ENCODE measurements around the gene WDR13.
"Not testable (repeated sequence)": the region's sequence is repeated elsewhere in the genome, so short reads cannot be mapped to it uniquely, and the experiment has no call there.

Gene WDR13

GRCh38 chrX:48597353-48598264, at the start of gene WDR13:
TSS of gene WDR13 (plus strand) at chrX:48597492. CDS start at chrX:48597997, 505 bp downstream.
- in situ Hi-C loops (cut with MboI; ENCODE audit: low pct_unique_long_range_greater_than_20kb, low sequenced_read_pairs): no loop called here
- DNase-seq: peak; percentile 95

- DNase-seq: no peak
- in situ Hi-C loops (cut with MboI; ENCODE audit: low pct_unique_long_range_greater_than_20kb, low sequenced_read_pairs): no loop called here
Measured at GRCh38 chrX:48548871-48549270, 48.4 kb upstream of the WDR13 start.

GRCh38 chrX:48555731-48556325, 41.5 kb upstream of the WDR13 start:
- in situ Hi-C loops (cut with MboI; ENCODE audit: low pct_unique_long_range_greater_than_20kb, low sequenced_read_pairs); DNase-seq: not testable (repeated sequence)

GRCh38 chrX:48558271-48558670, 39.0 kb upstream of the WDR13 start:
- in situ Hi-C loops (cut with MboI; ENCODE audit: low pct_unique_long_range_greater_than_20kb, low sequenced_read_pairs): no loop called here

GRCh38 chrX:48559636-48560035, 37.7 kb upstream of the WDR13 start:
- no peak for DNase-seq
- in situ Hi-C loops (cut with MboI; ENCODE audit: low pct_unique_long_range_greater_than_20kb, low sequenced_read_pairs): no loop called here

More at GRCh38 chrX:48558271-48558670, 39.0 kb upstream of the WDR13 start:
- DNase-seq: no peak

- no peak for DNase-seq
- in situ Hi-C loops (cut with MboI; ENCODE audit: low pct_unique_long_range_greater_than_20kb, low sequenced_read_pairs): no loop called here
Measured at GRCh38 chrX:48560056-48560455, 37.2 kb upstream of the WDR13 start.

- in situ Hi-C loops (cut with MboI; ENCODE audit: low pct_unique_long_range_greater_than_20kb, low sequenced_read_pairs): no loop called here
- DNase-seq: no peak
Measured at GRCh38 chrX:48560681-48561080, 36.6 kb upstream of the WDR13 start.

- in situ Hi-C loops (cut with MboI; ENCODE audit: low pct_unique_long_range_greater_than_20kb, low sequenced_read_pairs): no loop called here
- peak; percentile 75 for DNase-seq
Measured at GRCh38 chrX:48569958-48570357, 27.3 kb upstream of the WDR13 start.

GRCh38 chrX:48573690-48574269, 23.5 kb upstream of the WDR13 start:
- DNase-seq: no peak
- in situ Hi-C loops (cut with MboI; ENCODE audit: low pct_unique_long_range_greater_than_20kb, low sequenced_read_pairs): no loop called here

- in situ Hi-C loops (cut with MboI; ENCODE audit: low pct_unique_long_range_greater_than_20kb, low sequenced_read_pairs): no loop called here
- peak; percentile 98 for DNase-seq
Measured at GRCh38 chrX:48574270-48575266, 22.7 kb upstream of the WDR13 start, which contains the start of gene RBM3. TSS of gene RBM3 (plus strand) at chrX:48574484. CDS start at chrX:48575181, 697 bp downstream.

- in situ Hi-C loops (cut with MboI; ENCODE audit: low pct_unique_long_range_greater_than_20kb, low sequenced_read_pairs): no loop called here
- no peak for DNase-seq
Measured at GRCh38 chrX:48575642-48576041, 21.6 kb upstream of the WDR13 start.

GRCh38 chrX:48576108-48576507, 21.2 kb upstream of the WDR13 start:
- in situ Hi-C loops (cut with MboI; ENCODE audit: low pct_unique_long_range_greater_than_20kb, low sequenced_read_pairs): no loop called here
- DNase-seq: no peak

- in situ Hi-C loops (cut with MboI; ENCODE audit: low pct_unique_long_range_greater_than_20kb, low sequenced_read_pairs): no loop called here
- DNase-seq: peak; percentile 26
Measured at GRCh38 chrX:48578661-48579128, 18.6 kb upstream of the WDR13 start.

- in situ Hi-C loops (cut with MboI; ENCODE audit: low pct_unique_long_range_greater_than_20kb, low sequenced_read_pairs): no loop called here
- DNase-seq: no peak
Measured at GRCh38 chrX:48579259-48579658, 18.0 kb upstream of the WDR13 start.

- DNase-seq: peak; percentile 41
- in situ Hi-C loops (cut with MboI; ENCODE audit: low pct_unique_long_range_greater_than_20kb, low sequenced_read_pairs): no loop called here
Measured at GRCh38 chrX:48580662-48581061, 16.6 kb upstream of the WDR13 start.

- DNase-seq: no peak
- in situ Hi-C loops (cut with MboI; ENCODE audit: low pct_unique_long_range_greater_than_20kb, low sequenced_read_pairs): no loop called here
Measured at GRCh38 chrX:48584698-48585097, 12.6 kb upstream of the WDR13 start.

GRCh38 chrX:48589482-48590162, 7.7 kb upstream of the WDR13 start:
- no peak for DNase-seq
- in situ Hi-C loops (cut with MboI; ENCODE audit: low pct_unique_long_range_greater_than_20kb, low sequenced_read_pairs): no loop called here

All from KBM-7 (cell line).